Activated CD8-positive, alpha-beta T cell treated with anti-CD3 and anti-CD28 coated beads, Interleukin-2, amount 10 ng/mL, durations not matched to agents 7 days and 5 days (primary cell): ENCODE results near the gene SINHCAF. TPM values are rescaled to one million over a fixed set of nuclear protein-coding genes. Genes with fewer than 3 reads are reported as not detected.
"Not testable (repeated sequence)": the region's sequence is repeated elsewhere in the genome, so short reads cannot be mapped to it uniquely, and the experiment has no call there.

Source experiments
- ATAC-seq: fragments of 150-1000 bp; cut with Tn5 transposase; one replicate; pipeline ENCODE4 v1.10.0; 2021; ENCODE audit warnings: moderate library complexity
- CTCF ChIA-PET: fragments of 350-600 bp; sonication (Branson Sonifier 250); formaldehyde crosslinking; loops from one replicate; lab custom pipeline; 2021; ENCODE audit warnings: antibody characterized with exemption; lab: Charles Lee
- POLR2A ChIA-PET: fragments of 350-600 bp; sonication (Branson Sonifier 250); formaldehyde crosslinking; loops from one replicate; lab custom pipeline; 2021; ENCODE audit warnings: antibody characterized with exemption; lab: Charles Lee
- DNase-seq: peaks from one replicate; pipeline ENCODE4 v3.0.0-alpha.2; 2020
- H3K27ac Mint-ChIP-seq: one replicate; pipeline ENCODE4 v1.8.0; 2021; ENCODE audit warnings: mild to moderate bottlenecking, mixed read lengths
- H3K27me3 Mint-ChIP-seq: one replicate; pipeline ENCODE4 v1.8.0; 2021; ENCODE audit warnings: low read depth, mixed read lengths
- H3K36me3 Mint-ChIP-seq: one replicate; pipeline ENCODE4 v1.8.0; 2021; ENCODE audit warnings: low read depth, mixed read lengths
- H3K4me1 Mint-ChIP-seq: one replicate; pipeline ENCODE4 v1.8.0; 2021; ENCODE audit warnings: low read depth, mixed read lengths
- H3K4me3 Mint-ChIP-seq: one replicate; pipeline ENCODE4 v1.8.0; 2021; ENCODE audit warnings: mild to moderate bottlenecking, mixed read lengths
- H3K9me3 Mint-ChIP-seq: one replicate; pipeline ENCODE4 v1.8.0; 2022; ENCODE audit warnings: mixed read lengths; ENCODE audit not compliant: insufficient read depth
- total RNA-seq, 2 experiments: library from RNA; stranded (reverse); gene quantifications; one replicate each; pipeline ENCODE4 v1.2.3, GENCODE V29; 2021

Gene SINHCAF
- total RNA-seq, 2 experiments from 2014 or later, result 81.9 to 98.0 TPM

GRCh38 chr12:31238333-31238732 lies 87.6 kb downstream of the SINHCAF start:
- H3K36me3 Mint-ChIP-seq, ATAC-seq, DNase-seq, H3K27me3 Mint-ChIP-seq, H3K4me1 Mint-ChIP-seq, H3K27ac Mint-ChIP-seq, POLR2A ChIA-PET, H3K9me3 Mint-ChIP-seq, H3K4me3 Mint-ChIP-seq: not testable (repeated sequence)
- CTCF ChIA-PET, result interaction anchor here (1.1 to 5.4 kb wide), 6 partner anchors 11 to 391 kb away, joined by 3 to 33 read pairs (median 10); no protein-coding TSS in a partner anchor

GRCh38 chr12:31236998-31237637 lies 88.8 kb downstream of the SINHCAF start:
- Mint-ChIP-seq H3K36me3 (no peaks in the 10 kb centered on the region), H3K27me3 (peaks cover 9% of the 10 kb centered on the region), H3K9me3 (no peaks in the 10 kb centered on the region), H3K27ac (no peak overlapping the region), H3K4me1 (peaks cover 5% of the 10 kb centered on the region), H3K4me3 (no peak overlapping the region)
- DNase-seq (no peak), ATAC-seq (no peak)
- CTCF ChIA-PET, result interaction anchor here (1.0 to 5.4 kb wide), 5 partner anchors 9 to 390 kb away, joined by 3 to 33 read pairs (median 16); no protein-coding TSS in a partner anchor
- POLR2A ChIA-PET, result interaction anchor here (0.6 kb wide), 1 partner anchor 151 kb away, joined by 3 read pairs; no protein-coding TSS in a partner anchor

GRCh38 chr12:31235868-31236395 lies 90.0 kb downstream of the SINHCAF start:
- CTCF ChIA-PET, result interaction anchor here (1.9 kb wide), 1 partner anchor 389 kb away, joined by 5 read pairs; no protein-coding TSS in a partner anchor
- no peak overlapping the region for H3K27ac Mint-ChIP-seq

GRCh38 chr12:31234955-31235867 lies 90.7 kb downstream of the SINHCAF start:
- ATAC-seq (no peak), DNase-seq (no peak)
- Mint-ChIP-seq H3K4me3 (no peak overlapping the region), H3K36me3 (no peaks in the 10 kb centered on the region), H3K27me3 (peaks cover 6% of the 10 kb centered on the region), H3K4me1 (peaks cover 5% of the 10 kb centered on the region), H3K27ac (no peak overlapping the region), H3K9me3 (no peaks in the 10 kb centered on the region)
- ChIA-PET CTCF (interaction anchor here (1.9 kb wide), 1 partner anchor 388 kb away, joined by 5 read pairs; no protein-coding TSS in a partner anchor), POLR2A (no interaction called here)

More at GRCh38 chr12:31235868-31236395, 90.0 kb downstream of the SINHCAF start:
- Mint-ChIP-seq H3K4me1 (peaks cover 5% of the 10 kb centered on the region), H3K9me3 (no peaks in the 10 kb centered on the region), H3K27me3 (peaks cover 8% of the 10 kb centered on the region), H3K36me3 (no peaks in the 10 kb centered on the region), H3K4me3 (no peak overlapping the region)
- POLR2A ChIA-PET, result no interaction called here
- DNase-seq (no peak), ATAC-seq (no peak)

GRCh38 chr12:31234053-31234840 lies 91.7 kb downstream of the SINHCAF start:
- Mint-ChIP-seq H3K27ac (no peak overlapping the region), H3K27me3 (peaks cover 6% of the 10 kb centered on the region), H3K9me3 (no peaks in the 10 kb centered on the region), H3K4me1 (peaks cover 5% of the 10 kb centered on the region), H3K36me3 (no peaks in the 10 kb centered on the region), H3K4me3 (no peak overlapping the region)
- DNase-seq, result no peak
- ATAC-seq, result no peak
- POLR2A ChIA-PET, result no interaction called here
- CTCF ChIA-PET, result interaction anchor here (1.9 kb wide), 1 partner anchor 388 kb away, joined by 5 read pairs; no protein-coding TSS in a partner anchor

- Mint-ChIP-seq H3K36me3 (no peaks in the 10 kb centered on the region), H3K9me3 (no peaks in the 10 kb centered on the region), H3K27me3 (peaks cover 3% of the 10 kb centered on the region), H3K4me1 (peaks cover 5% of the 10 kb centered on the region), H3K27ac (no peak overlapping the region), H3K4me3 (no peak overlapping the region)
- ATAC-seq (no peak), DNase-seq (no peak)
- CTCF ChIA-PET, result interaction anchor here (1.1 to 1.4 kb wide), 2 partner anchors 38 to 386 kb away, joined by 4 to 6 read pairs; no protein-coding TSS in a partner anchor
- POLR2A ChIA-PET, result interaction anchor here (0.7 kb wide), 1 partner anchor 1113 kb away, joined by 3 read pairs; no protein-coding TSS in a partner anchor
Observed at GRCh38 chr12:31233061-31233730, 92.8 kb downstream of the SINHCAF start.

GRCh38 chr12:31232361-31232965 lies 93.5 kb downstream of the SINHCAF start:
- ChIA-PET CTCF (interaction anchor here (1.1 to 1.4 kb wide), 2 partner anchors 39 to 385 kb away, joined by 4 to 6 read pairs; no protein-coding TSS in a partner anchor), POLR2A (interaction anchor here (0.7 kb wide), 1 partner anchor 1113 kb away, joined by 3 read pairs; no protein-coding TSS in a partner anchor)
- H3K4me1 Mint-ChIP-seq, result peaks cover 3% of the 10 kb centered on the region

GRCh38 chr12:31231611-31232360 lies 94.2 kb downstream of the SINHCAF start:
- H3K27me3 Mint-ChIP-seq, result no peaks in the 10 kb centered on the region
- no peak overlapping the region for H3K27ac Mint-ChIP-seq
- POLR2A ChIA-PET, result no interaction called here
- no peaks in the 10 kb centered on the region for H3K9me3 Mint-ChIP-seq
- no peaks in the 10 kb centered on the region for H3K36me3 Mint-ChIP-seq
- CTCF ChIA-PET, result interaction anchor here (1.1 to 2.4 kb wide), 3 partner anchors 8 to 384 kb away, joined by 4 to 6 read pairs (median 6); no protein-coding TSS in a partner anchor
- H3K4me3 Mint-ChIP-seq, result no peak overlapping the region
- no peak for DNase-seq
- H3K4me1 Mint-ChIP-seq, result no peaks in the 10 kb centered on the region
- no peak for ATAC-seq

More at GRCh38 chr12:31232361-31232965, 93.5 kb downstream of the SINHCAF start:
- Mint-ChIP-seq H3K4me3 (no peak overlapping the region), H3K27me3 (peaks cover 3% of the 10 kb centered on the region), H3K9me3 (no peaks in the 10 kb centered on the region), H3K36me3 (no peaks in the 10 kb centered on the region), H3K27ac (no peak overlapping the region)
- DNase-seq (no peak), ATAC-seq (no peak)
